ENCODE results near the gene DLX1.

DNA sequence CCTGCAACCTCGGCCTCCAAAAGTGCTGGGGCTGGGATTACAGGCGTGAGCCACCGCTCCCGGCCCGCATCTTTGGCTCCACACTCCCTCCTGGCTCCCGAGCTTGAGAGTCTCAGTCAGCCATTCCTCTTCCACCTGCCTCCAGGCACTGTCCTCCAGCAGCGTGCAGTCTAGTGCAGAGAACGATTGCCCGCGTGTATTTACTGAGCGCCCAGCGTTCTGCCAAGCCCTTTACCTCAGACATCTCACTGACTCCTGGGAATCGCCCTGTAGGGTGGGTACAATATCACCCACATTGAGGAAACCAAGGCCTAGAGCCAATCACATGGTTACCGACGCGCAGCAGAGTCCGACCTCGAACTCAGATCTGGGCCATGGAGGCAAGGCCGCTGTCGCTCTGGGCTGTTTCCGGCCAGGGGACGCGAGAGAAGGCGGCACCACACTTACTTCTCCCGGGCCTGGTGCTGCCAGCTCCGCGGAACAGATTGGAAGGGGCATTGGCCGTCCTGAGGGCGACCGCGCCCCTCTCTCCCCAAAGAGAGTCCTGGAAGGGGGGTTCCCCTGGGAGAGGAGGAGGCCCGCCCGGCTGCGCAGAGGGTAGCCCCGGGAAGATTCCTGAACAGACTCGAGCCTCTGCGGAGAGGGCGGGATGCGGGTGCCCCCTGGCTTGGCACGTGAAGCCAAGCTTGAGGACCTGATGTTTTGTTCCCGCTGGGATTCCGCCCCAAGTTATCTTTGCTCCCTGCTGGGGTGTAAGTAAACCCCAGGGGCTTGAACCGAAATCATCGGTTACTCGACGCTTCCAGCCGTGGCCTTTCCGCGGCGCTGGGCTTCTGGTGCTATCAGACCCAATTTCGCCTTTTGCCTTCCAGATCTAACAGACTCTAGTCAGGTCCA lies 22.6 kb downstream of the DLX1 start:
- no peak for TF ChIP-seq POLR2A (IDR thresholded peaks at IDR 0.05)
- TF ChIP-seq, protein P1, sequence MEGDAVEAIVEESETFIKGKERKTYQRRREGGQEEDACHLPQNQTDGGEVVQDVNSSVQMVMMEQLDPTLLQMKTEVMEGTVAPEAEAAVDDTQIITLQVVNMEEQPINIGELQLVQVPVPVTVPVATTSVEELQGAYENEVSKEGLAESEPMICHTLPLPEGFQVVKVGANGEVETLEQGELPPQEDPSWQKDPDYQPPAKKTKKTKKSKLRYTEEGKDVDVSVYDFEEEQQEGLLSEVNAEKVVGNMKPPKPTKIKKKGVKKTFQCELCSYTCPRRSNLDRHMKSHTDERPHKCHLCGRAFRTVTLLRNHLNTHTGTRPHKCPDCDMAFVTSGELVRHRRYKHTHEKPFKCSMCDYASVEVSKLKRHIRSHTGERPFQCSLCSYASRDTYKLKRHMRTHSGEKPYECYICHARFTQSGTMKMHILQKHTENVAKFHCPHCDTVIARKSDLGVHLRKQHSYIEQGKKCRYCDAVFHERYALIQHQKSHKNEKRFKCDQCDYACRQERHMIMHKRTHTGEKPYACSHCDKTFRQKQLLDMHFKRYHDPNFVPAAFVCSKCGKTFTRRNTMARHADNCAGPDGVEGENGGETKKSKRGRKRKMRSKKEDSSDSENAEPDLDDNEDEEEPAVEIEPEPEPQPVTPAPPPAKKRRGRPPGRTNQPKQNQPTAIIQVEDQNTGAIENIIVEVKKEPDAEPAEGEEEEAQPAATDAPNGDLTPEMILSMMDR (IDR thresholded peaks at IDR 0.05): no peak

Data from Peyer's patch (tissue), 4 donors.